Left renal cortex interstitium (tissue), 4 donors: ENCODE measurements around the gene SLC1A7. TPM values are rescaled to one million over a fixed set of nuclear protein-coding genes. Genes with fewer than 3 reads are reported as not detected.

Source experiments
- DNase-seq, 4 donors: peaks; one replicate each; pipeline ENCODE4 v3.0.0-alpha.2; 2013; ENCODE audit warnings: low read depth in 4 of 4, low spot score in 2 of 4, missing footprints in 1 of 4
- polyA plus RNA-seq, 4 donors: library from polyadenylated mRNA; unstranded; fragments of 120-200 nt; gene quantifications; one replicate each; pipeline ENCODE4 v1.2.1, GENCODE V29; 2013; ENCODE audit not compliant: insufficient read length in 4 of 4

Gene SLC1A7
- polyA plus RNA-seq, 4 donors: 0.11 to 0.26 (median 0.14) TPM

DNA sequence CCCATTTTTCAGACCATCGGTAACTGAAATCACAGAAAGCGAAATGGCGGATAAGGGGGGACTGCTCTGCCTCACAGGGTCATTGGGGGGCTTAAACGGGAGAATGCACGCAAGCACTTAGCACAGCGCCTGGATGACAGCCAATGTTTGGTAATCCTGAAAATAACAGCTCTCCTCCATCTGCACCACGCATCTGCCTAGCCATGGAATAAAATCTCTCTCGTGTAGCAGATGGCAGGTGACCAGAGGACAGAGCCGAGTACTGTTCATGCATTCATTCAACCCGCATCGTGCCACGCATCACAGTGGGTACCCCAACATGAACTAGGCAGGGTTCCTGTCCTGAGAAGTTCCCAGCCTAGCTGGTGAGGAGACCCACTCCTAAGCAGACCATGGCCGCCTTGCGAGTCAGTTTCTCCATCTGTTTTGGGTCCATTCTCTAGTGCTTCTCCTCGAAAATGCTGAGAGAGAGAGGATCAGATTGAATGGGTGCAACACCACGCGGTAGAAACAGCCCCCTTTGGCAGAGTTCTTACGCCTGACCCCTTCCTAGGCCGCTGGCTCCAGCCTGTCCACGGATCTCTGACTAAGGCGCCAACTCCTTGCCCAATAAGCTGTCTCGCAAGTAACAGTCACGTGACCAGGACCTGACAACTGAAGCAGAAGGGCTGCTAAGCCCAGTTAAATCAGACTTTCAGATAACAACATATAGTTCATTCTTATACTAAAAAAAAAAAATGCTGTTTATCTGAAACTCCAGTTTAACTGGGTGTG, 7.3 kb downstream of the SLC1A7 start:
- no peak for DNase-seq

DNA sequence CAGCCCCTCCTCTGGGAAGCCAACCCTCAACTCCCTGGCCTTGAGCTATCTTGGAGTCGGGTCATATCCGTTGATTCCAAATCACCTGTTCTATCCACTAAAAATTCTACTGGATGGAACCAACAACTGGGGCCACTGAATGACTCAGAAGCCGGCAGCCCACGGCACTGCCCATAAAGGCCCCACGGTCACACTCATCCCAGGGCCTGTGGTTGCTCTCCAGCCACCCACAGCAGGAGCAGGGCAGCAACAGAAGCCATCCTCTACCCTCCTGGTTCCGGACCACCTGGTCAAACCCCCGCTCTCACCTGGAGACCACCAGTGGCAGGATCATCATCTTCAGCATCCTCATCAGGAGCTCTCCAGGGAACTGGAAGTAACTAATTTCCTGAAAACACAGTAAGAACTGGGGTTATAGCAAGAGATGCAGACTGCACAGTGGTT, 8.4 kb downstream of the SLC1A7 start:
- no peak for DNase-seq

DNA sequence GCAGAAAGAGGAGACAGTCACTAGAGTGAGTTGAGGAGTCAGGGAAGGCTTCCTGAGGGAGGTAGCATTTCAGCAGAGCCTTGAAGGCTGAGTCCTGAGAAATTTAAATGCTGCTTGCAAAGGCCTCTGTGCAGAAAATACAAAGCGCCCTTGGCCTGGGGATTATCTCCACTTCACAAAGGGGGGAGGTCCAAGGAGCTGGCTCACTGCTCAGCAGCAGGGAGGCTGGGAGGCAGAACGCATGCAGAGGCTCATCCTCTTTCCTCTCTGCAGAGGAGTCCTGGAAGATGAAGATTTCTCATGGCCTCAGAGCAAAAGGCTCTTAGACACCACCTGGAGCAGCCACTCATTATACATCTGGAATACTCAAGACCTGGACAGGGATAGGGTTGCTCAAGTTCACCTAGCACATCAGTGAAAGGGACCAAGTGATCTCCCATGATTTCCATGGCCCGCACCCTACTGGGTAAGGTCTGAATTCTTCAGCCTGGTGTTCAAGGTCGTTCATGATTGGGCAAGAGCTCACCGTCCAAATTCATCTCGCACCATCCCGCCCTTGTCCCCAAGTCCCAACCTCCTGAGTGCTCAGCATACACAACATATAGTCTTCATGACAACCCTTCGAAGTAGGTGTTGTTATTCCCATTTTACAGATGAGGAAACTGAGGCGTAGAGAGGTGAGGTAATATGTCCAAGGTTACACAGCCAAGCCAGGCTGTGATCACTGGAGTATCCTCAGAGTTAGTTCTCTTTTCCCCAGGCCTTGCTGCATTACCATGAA, 9.0 kb downstream of the SLC1A7 start:
- no peak for DNase-seq

GRCh38 chr1:53132176-53132575, 10.3 kb downstream of the SLC1A7 start:
- DNase-seq: no peak

- DNase-seq: no peak
Measured at GRCh38 chr1:53131590-53131938, 10.9 kb downstream of the SLC1A7 start.

DNA sequence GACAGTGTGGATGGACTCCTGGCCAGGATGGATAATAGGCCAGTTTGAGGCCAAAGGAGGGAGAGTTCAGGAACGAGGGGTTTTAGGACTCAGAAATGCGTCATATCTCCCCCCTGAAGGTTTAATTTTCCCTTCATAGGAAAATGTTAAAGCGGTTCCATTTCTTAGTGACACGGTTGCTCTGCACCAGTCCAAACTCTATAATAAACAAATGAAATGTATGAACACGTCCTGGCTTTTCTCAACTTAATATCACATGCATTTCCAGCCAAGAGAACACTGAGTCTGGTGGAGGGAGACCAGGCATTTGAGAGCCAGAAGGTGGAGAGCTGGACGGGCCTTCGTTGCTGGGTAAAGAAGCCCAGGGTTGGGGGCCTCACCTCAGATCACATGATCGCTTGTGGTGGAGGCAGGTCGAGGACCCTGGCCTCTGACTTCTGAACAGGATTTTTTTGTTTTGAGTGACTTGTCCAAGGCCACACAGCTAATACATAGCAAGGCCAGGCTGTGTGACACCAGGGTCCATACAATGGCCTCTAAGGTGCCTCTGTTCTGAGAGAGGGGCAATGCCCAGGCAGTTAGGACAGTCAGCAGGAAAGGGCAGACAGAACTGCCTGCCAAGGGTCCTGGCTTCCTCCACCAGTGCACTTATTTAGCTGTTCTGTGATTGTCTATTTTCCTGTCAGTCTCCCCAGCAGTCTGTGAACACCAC, 11.4 kb downstream of the SLC1A7 start:
- DNase-seq: no peak

DNA sequence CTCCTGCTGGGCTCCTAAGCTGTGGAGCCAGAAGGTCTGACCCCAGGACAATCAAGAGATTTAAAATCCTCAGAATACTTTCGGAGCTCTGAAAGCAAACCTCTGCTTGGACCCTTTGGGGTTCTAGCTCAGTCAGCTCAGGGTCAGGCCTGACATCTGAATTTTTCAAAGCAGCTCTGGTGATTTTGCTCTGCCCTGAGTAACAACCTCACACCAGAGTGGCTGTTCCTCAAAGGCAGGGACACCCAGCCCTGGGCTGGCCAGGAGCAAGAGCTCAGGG, 11.9 kb downstream of the SLC1A7 start:
- DNase-seq: no peak

- DNase-seq: no peak
Measured at GRCh38 chr1:53129891-53130597, 12.4 kb downstream of the SLC1A7 start.

DNA sequence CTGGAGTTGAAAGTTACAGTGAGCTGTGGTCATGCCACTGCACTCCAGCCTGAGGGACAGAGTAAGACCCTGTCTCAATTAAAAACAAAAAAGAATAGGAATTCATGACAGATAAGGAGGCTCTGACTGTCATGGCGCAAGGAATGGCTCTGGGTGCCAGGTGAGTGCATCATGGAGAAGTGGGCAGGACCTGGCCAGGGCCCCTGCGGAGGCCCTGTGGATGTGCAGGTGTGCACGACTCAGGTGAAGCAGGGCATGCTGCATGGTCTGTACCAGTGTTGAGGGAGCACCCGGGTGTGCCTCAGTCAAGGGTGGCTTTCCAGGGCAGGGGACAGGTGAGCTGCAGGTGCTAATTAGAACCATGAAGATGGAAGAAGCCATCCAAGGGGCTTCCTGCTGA, 14.0 kb downstream of the SLC1A7 start:
- no peak for DNase-seq

DNA sequence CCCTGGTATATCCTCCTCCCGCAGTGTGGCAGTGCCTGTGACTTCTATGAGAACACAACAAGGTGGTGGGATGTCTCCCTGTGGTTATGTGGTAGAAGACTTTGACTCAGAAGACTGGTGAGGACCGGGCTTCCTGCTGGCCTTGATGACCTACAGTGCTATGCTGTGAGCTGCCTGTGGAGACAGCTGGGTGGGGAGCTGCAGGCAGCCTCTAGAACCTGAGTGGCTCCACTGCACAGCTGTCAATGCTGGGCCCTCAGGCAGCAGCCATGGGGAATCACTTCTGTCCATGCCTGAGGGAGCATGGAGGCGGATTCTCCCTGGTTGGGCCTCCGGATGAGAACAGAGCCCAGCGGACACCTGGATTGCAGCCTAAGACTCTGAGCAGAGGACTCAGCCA, 14.9 kb downstream of the SLC1A7 start:
- DNase-seq: no peak

DNA sequence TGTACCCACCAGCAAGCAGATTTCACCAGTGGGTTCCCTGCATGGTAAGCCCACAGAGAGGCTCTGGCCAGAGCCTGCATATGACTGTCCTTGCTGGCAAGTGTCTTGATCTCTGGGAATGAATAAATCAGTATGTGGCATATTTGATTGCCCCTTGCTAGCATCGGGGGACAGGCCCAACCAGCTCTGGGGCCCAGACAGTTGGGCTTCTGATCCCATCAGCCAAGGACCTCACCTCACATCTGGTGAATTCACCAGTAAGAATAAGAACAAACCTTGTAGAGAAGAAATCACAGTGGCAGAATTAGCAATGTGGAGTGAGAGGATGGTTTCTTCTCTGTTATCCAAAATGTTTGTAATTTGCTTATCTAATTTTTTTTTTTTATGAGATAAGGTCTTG, 15.9 kb downstream of the SLC1A7 start:
- no peak for DNase-seq

DNA sequence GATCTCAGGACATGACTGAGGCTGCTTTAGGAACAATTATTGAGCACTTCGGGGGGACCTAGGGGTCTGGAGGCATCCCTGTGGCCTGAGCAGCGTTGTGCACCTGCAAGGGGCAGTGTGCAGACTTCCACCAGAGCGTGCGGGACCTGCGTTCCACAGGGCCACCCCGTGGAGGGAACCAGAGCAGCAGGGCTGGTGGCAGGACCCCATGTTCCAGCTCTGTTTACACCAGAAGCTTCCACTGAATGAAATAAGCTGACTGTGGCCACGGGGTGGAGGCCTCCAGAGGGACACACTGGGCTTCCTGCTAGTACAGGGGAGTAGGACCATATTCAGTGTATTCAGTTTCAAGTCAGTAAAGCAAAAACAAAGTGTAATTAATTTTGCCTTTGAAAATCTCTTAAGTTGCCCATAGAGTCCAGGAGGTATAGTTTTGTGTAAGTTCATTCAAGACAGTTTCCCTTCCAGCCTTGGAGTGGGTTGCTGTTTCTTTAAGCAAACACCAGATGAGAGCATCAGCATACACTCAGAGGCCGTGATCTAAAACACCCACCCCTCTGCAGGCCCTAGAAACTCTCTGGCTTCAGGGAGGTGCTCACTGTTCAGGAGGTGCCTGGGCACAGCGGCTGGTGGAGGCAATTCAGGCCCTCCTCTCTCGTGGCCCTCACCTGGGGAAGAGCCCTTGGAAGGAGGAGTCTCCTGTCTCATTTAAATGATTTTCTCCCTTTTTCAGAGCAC, 16.6 kb downstream of the SLC1A7 start:
- DNase-seq: no peak

DNA sequence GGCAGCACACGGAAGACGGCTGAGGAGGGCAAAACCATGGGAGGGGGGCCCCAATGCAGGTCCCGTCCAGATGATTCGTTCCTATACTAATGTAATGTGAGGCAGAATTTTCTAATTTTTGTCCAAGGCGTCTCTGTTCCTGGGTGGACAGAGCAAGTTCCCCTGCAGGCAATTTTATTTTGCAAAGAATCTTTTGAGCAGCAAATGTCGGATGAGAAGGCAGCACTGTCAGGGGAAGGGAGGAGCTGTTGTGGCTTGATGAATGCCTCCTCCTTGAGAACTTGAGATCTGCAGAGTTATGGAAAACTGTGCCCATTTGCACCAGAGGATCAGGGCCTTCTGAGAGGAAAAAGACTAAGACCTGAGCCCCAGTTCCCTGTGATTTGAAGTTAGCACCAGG, 17.3 kb downstream of the SLC1A7 start:
- no peak for DNase-seq

DNA sequence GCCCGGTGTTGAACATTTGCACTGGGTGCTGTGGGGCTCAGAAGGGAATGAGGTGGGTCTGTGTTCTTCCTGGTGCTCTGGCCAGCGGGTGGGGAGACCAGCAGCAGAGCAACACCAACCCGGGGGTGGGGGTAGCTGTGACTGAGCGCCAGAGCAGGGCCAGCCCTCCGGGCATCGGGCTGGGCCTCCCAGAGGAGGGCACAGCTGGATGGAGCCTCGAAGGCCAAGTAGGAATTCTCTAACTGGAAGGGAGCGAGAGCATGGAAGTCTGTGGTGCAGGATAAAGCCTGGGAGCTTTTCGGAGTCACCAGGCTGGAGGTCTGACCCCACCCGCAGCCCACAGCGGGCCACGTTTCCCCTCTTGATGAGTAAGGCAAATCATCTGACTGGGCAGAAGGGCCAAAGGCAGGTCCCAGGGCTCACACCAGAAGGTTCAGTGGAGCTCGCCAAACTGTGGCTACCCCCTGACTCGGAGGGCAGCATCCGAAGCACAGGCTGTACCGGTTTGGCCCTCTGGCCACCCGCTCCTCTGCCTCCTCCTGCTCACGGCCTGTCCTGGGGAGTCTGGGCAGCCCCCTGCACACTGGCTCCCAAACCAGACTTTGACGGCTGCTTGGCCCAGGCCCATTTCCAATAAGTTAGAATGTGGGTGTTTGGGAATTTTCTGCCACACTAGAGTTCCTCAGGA, 18.8 kb downstream of the SLC1A7 start:
- DNase-seq: no peak

GRCh38 chr1:53122961-53123413, 19.5 kb downstream of the SLC1A7 start:
- no peak for DNase-seq

DNA sequence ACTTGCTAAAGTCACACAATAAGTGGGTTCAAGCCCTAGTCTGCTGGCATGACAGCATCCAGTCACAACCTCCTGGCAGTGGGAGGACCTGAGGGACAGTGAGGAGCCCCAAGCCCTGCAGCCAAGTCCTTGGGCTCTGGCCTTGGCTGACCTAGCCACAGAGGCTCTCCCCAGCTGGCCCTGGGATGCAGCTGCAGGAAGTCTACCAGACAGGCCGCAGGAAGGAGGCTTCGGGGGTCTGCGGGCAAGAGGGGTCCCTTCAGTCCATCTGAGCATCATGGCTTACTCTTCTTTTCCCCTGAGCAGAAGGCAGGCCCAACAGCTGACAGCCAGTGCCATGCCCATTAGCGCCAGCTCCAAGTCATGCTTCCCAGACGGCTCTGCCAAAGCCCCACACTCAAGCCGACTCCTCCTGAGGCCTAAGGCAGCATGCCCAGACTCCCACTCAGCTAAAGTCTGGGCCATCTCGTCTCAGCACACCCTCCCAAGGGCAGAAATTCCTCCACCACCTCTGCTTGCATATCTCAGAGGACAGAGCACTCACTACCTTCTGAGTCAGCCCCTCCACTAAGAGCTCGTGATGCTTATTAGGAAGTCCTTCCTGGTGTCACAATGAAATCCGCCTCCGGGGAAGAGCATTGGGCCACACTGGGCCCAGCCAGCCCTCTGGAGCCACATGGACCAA, 20.1 kb downstream of the SLC1A7 start:
- no peak for DNase-seq

GRCh38 chr1:53121319-53122172, 20.9 kb downstream of the SLC1A7 start:
- DNase-seq: no peak

DNA sequence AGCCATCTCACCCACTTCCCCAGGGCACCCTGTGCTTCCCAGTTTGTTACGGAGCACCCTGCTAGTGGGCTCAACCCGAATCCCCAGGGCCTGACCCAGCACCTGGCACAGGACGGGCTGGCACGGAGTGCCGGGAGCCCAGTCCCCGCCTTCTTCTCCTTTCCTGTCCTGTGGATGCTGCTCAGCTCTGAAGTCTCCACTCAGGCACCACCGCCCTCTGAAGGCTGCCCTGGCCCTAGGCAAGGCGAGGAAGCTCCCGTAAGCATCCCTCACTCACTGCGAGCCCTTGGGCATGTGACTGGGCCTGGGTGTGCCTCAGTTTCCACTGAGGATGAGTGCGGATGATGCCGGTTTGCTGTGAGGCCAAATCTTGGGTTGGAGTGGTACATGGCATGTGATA, 21.8 kb downstream of the SLC1A7 start:
- no peak for DNase-seq
